C4-2B (cell line): ENCODE measurements around the gene TFF1.

Source experiments
- ZFX ChIP-seq: fragments of 450-650 bp; IDR thresholded peaks from 2 replicates; pipeline ENCODE4 v1.6.1; 2017
- TF ChIP-seq, protein P1 (sequence below): fragments of 450-650 bp; conservative IDR thresholded peaks from 2 replicates; pipeline ENCODE4 v1.5.1; 2017; ENCODE audit warnings: mild to moderate bottlenecking

DNA sequence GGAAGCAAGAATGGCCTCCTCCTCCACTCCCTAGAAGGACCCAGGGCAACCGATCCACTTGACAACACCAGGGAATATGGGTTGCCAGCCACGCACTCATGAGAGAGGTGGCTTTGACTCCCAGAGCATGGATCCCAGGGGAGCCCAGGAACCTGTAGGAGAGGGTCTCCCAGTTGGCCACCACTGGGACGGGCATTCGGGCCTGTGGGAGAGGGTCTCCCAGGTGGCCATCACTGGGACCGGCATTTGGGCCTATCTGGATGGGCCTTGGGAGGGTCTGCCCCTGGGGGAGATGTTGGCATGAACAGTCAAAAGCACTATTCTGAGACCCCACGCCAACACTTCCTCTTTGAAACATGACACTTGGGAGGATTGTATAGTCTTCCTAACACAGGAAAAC is 565 bp downstream of the TFF1 start:
- TF ChIP-seq, protein P1, sequence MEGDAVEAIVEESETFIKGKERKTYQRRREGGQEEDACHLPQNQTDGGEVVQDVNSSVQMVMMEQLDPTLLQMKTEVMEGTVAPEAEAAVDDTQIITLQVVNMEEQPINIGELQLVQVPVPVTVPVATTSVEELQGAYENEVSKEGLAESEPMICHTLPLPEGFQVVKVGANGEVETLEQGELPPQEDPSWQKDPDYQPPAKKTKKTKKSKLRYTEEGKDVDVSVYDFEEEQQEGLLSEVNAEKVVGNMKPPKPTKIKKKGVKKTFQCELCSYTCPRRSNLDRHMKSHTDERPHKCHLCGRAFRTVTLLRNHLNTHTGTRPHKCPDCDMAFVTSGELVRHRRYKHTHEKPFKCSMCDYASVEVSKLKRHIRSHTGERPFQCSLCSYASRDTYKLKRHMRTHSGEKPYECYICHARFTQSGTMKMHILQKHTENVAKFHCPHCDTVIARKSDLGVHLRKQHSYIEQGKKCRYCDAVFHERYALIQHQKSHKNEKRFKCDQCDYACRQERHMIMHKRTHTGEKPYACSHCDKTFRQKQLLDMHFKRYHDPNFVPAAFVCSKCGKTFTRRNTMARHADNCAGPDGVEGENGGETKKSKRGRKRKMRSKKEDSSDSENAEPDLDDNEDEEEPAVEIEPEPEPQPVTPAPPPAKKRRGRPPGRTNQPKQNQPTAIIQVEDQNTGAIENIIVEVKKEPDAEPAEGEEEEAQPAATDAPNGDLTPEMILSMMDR: no peak
- TF ChIP-seq ZFX: no peak
